GM18868 (cell line): ENCODE results near the gene GARNL3.
A peak's percentile ranks its signal among the peaks of the same experiment; 100 is the strongest.

ENCODE experiments used
- ATAC-seq: cut with Tn5 transposase; IDR thresholded peaks from one replicate; pipeline ENCODE4 v1.9.1; 2021; ENCODE audit warnings: mild to moderate bottlenecking, moderate library complexity; ENCODE audit not compliant: unreplicated experiment

Gene GARNL3

GRCh38 chr9:127232833-127233549 is 31.6 kb upstream of the GARNL3 start:
- no peak for ATAC-seq

GRCh38 chr9:127233550-127233949 is 31.0 kb upstream of the GARNL3 start:
- ATAC-seq = no peak

GRCh38 chr9:127233989-127234388 is 30.6 kb upstream of the GARNL3 start:
- no peak for ATAC-seq

- ATAC-seq = no peak
Measured at GRCh38 chr9:127237801-127238200, 26.8 kb upstream of the GARNL3 start.

GRCh38 chr9:127241354-127241753 is 23.2 kb upstream of the GARNL3 start:
- no peak for ATAC-seq

- peak; percentile 100 for ATAC-seq
Measured at GRCh38 chr9:127244609-127245601, 19.7 kb upstream of the GARNL3 start.

GRCh38 chr9:127245637-127246164 is 18.9 kb upstream of the GARNL3 start:
- no peak for ATAC-seq

- ATAC-seq = no peak
Measured at GRCh38 chr9:127248241-127248640, 16.3 kb upstream of the GARNL3 start.

- no peak for ATAC-seq
Measured at GRCh38 chr9:127249877-127250276, 14.7 kb upstream of the GARNL3 start.

- ATAC-seq = no peak
Measured at GRCh38 chr9:127250896-127251391, 13.6 kb upstream of the GARNL3 start.

GRCh38 chr9:127252410-127253318 is 11.9 kb upstream of the GARNL3 start:
- no peak for ATAC-seq

GRCh38 chr9:127253446-127253845 is 11.1 kb upstream of the GARNL3 start:
- ATAC-seq = no peak

GRCh38 chr9:127255692-127256091 is 8.9 kb upstream of the GARNL3 start:
- no peak for ATAC-seq

- no peak for ATAC-seq
Measured at GRCh38 chr9:127256324-127256723, 8.2 kb upstream of the GARNL3 start.

GRCh38 chr9:127258606-127259471 is 5.7 kb upstream of the GARNL3 start:
- no peak for ATAC-seq

- no peak for ATAC-seq
Measured at GRCh38 chr9:127262602-127263001, 2.0 kb upstream of the GARNL3 start.

GRCh38 chr9:127263237-127263636 is 1.3 kb upstream of the GARNL3 start:
- ATAC-seq = no peak

- ATAC-seq = no peak
Measured at GRCh38 chr9:127263664-127264063, 910 bp upstream of the GARNL3 start.

GRCh38 chr9:127267793-127268525 is 3.4 kb downstream of the GARNL3 start:
- no peak for ATAC-seq
